GM12891 (cell line): Measurements from ENCODE around the gene RAX2.

ENCODE experiments used
- DNase-seq: peaks from one replicate; pipeline ENCODE4 v3.0.0; 2011; ENCODE audit warnings: low spot score; ENCODE audit not compliant: insufficient read length
- FAIRE-seq: peaks from 2 replicates; lab custom pipeline; 2011; peaks lifted over from hg19 to GRCh38; lab: Jason Lieb, UNC
- PAX5 ChIP-seq: IDR thresholded peaks from 2 replicates; pipeline ENCODE4 v1.6.1; 2011; ENCODE audit warnings: low read length, moderate library complexity, mild to moderate bottlenecking; ENCODE audit not compliant: insufficient read depth, severe bottlenecking
- POLR2A ChIP-seq: IDR thresholded peaks from 2 replicates; pipeline ENCODE4 v1.6.1; 2011; ENCODE audit warnings: low read depth, low read length, control low read depth
- POLR2AphosphoS5 ChIP-seq: IDR thresholded peaks from 2 replicates; pipeline ENCODE4 v1.6.1; 2011; ENCODE audit warnings: low read depth, low read length, control low read depth
- POU2F2 ChIP-seq: IDR thresholded peaks from 2 replicates; pipeline ENCODE4 v1.6.1; 2011; ENCODE audit warnings: low read depth, mild to moderate bottlenecking, control low read depth, low read length, moderate library complexity
- SPI1 ChIP-seq: IDR thresholded peaks from 2 replicates; pipeline ENCODE4 v1.6.1; 2011; ENCODE audit warnings: low read depth, low read length, control low read depth
- TAF1 ChIP-seq: IDR thresholded peaks from 2 replicates; pipeline ENCODE4 v1.6.1; 2011; ENCODE audit warnings: low read depth, low read length, control low read depth

Gene RAX2

DNA sequence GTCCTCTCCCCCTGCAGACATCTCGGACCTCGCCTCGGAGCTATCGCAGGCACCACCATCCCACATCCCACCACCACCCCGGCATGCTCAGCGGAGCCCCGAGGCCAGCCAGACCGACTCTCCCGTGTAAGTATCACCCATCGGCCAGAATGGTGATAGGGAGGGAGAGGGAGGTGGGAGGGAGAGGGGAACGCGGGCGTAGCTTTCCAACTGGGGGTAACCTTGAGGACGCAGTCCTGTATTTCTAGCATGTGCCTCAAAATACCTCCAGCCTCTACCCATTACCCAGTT, 37.8 kb downstream of the RAX2 start:
- TF ChIP-seq SPI1 (no peak), PAX5 (no peak), POLR2AphosphoS5 (no peak), POU2F2 (no peak), TAF1 (no peak), POLR2A (no peak)
- FAIRE-seq (no peak), DNase-seq (no peak)

DNA sequence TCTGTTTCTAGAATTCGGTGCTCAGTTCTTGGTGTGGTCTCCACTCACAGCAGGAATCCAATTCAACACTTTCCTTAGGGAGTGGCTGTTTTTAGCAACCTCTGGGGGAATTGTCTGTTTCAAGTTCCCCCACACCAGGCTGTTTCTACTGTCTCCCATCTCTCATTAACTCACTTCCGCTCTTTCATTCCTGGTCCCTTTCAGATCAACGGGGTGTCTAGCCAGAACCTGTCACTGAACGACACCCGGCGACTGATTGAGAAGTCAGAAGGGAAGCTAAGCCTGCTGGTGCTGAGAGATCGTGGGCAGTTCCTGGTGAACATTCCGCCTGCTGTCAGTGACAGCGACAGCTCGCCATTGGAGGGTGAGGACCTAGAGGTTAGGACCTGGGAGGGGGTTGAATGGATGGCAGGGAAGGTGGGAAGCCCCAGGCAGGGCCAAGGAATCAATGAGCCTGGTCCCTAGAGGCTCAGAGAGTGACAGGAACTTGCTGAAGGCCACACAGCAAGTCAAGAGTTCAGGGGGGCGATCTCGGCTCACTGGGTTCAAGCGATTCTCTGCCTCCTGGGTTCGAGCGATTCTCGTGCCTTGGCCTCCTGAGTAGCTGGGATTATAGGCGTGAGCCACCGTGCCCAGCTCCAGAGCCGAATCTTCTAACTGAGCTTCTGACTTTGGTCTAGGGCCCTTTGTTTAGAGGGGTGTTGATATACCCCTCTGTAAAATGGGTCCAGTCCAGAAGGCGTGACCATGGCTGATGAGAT, 38.3 kb downstream of the RAX2 start:
- FAIRE-seq: no peak
- no peak for TF ChIP-seq TAF1
- no peak for TF ChIP-seq POU2F2
- TF ChIP-seq POLR2AphosphoS5: no peak
- TF ChIP-seq PAX5: no peak
- DNase-seq: no peak

DNA sequence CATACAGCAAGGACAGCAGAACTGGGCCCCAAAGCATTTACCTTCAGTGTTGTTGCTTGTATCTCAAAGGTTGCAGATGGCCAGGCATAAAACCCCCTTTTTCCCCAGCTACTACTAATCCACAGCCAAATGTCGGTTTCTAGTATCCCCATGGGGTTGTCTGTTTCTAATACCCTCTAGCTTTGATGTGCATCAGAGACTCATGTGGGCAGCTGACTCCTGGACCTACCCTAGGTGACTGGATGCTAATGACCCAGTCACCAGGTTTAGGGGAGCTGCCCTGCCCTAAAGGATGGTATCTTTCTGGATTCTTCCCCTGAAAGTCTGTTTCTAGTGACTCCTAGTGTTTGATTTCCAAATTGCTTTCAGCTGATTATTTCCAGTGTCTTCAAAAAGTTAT, 39.9 kb downstream of the RAX2 start:
- no peak for TF ChIP-seq TAF1
- no peak for TF ChIP-seq PAX5
- no peak for TF ChIP-seq POLR2A
- no peak for TF ChIP-seq POLR2AphosphoS5
- TF ChIP-seq SPI1: no peak
- no peak for TF ChIP-seq POU2F2
- FAIRE-seq (no peak), DNase-seq (no peak)

DNA sequence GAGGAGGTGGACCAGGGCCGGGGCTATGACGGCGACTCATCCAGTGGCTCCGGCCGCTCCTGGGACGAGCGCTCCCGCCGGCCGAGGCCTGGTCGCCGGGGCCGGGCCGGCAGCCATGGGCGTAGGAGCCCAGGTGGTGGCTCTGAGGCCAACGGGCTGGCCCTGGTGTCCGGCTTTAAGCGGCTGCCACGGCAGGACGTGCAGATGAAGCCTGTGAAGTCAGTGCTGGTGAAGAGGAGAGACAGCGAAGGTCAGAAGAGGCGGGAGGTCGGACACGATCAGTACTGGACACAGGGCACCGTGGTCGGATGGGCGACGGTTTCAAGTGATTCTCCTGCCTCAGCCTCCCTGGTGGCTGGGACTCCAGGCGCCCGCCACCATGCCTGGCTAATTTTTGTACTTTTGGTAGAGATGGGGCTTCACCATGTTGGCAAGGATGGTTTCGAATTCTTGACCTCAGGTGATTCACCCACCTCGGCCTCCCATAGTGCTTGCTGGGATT, 41.5 kb downstream of the RAX2 start:
- DNase-seq: no peak
- no peak for TF ChIP-seq POU2F2
- TF ChIP-seq POLR2A: no peak
- TF ChIP-seq PAX5: no peak
- TF ChIP-seq SPI1: no peak
- no peak for TF ChIP-seq POLR2AphosphoS5
- TF ChIP-seq TAF1: no peak
- no peak for FAIRE-seq

DNA sequence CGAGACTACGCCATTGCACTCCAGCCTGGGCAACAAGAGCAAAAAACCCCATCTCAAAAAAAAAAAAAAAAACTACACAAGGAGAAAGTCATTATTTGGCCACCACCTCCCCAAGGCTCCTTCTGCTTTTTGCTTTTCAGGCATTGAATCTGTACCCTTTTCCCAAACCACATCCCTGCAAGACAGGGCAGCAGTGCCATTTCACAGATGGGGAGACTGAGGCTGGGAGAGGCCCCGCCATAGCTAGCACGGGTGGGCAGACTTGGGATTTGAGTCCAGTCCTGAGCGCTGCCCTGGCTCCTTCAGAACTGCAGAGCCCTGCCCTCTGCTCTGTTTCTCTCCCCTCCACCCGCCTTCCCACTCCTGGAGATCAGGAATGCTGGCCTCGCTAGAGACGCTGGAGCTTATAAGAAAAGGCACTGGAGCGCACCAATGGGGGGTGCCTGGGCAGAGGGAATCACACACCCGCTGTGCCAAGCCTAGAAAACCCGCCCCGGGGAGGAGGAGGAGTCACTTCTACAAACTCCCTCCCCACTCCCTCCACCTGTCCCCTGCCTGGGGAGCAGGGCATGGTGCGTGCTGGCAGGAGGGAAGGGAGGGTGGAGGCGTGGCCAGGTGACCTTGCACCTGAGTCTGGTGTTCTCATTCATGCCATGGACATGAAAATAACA, 46.3 kb downstream of the RAX2 start:
- DNase-seq (no peak), FAIRE-seq (no peak)
- TF ChIP-seq POU2F2: no peak
- no peak for TF ChIP-seq PAX5
- TF ChIP-seq POLR2AphosphoS5: no peak
- no peak for TF ChIP-seq TAF1
- no peak for TF ChIP-seq SPI1
- no peak for TF ChIP-seq POLR2A

DNA sequence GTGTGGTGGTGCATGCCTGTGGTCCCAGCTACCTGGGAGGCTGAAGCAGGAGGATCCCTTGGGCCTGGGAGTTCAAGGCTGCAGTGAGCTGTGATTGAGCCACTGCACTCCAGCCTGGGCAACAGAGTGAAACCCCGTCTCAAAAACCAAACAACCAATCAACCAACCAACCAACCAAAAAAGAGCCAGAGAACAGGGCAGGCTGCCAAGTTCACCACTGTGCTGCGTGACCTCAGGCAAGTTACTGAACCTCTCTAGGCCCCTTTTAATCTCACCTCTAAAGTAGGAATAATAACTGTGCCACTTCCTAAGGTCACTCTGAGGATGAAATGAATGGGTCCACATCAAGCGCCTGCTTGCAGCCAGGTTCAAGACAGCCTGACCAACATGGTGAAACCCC, 46.9 kb downstream of the RAX2 start:
- no peak for DNase-seq
- no peak for TF ChIP-seq POU2F2
- no peak for TF ChIP-seq PAX5
- TF ChIP-seq TAF1: no peak
- TF ChIP-seq SPI1: no peak
- TF ChIP-seq POLR2A: no peak
- no peak for TF ChIP-seq POLR2AphosphoS5
- no peak for FAIRE-seq

DNA sequence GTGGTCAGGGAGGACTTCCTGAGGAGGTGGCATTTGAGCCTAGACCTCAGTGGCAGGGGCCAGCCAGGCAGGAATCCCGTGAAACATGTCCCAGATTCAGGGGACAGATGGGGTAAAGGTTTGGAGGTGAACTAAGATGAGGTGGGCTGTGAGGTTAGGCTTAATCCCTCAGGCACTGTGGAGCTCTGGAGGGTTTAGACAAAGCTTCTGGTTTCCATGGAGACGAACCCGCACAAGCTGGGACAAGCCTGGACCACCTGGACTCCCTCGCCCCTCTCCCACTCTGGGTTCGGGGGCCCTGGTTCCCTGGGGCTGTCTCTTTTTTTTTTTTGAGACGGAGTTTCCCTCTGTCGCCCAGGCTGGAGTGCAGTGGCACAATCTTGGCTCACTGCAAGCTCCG, 48.1 kb downstream of the RAX2 start:
- FAIRE-seq (no peak), DNase-seq (no peak)
- no peak for TF ChIP-seq TAF1
- TF ChIP-seq SPI1: no peak
- TF ChIP-seq POU2F2: no peak
- no peak for TF ChIP-seq POLR2A
- TF ChIP-seq PAX5: no peak
- no peak for TF ChIP-seq POLR2AphosphoS5

DNA sequence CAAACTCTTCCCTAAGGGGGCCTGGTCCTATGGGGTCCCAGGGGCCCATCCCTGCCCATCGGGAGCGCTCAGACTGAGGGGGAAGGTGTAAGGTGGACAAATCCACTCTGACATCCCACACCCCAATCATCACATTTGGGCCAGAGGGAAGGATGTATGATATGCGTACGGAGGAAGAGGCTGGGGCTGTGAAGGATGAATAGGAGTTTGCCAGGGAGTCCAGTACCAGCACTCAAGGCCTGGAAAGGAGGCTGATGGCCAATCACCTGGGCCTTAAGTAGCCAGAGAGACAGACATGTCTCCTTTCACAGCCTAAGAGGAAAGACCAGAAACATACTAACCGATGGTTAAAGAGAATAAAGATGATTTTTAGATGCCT, 48.9 kb downstream of the RAX2 start:
- TF ChIP-seq TAF1 (no peak), POLR2A (no peak), POLR2AphosphoS5 (no peak), POU2F2 (no peak), PAX5 (no peak)
- FAIRE-seq: no peak
- DNase-seq: no peak

DNA sequence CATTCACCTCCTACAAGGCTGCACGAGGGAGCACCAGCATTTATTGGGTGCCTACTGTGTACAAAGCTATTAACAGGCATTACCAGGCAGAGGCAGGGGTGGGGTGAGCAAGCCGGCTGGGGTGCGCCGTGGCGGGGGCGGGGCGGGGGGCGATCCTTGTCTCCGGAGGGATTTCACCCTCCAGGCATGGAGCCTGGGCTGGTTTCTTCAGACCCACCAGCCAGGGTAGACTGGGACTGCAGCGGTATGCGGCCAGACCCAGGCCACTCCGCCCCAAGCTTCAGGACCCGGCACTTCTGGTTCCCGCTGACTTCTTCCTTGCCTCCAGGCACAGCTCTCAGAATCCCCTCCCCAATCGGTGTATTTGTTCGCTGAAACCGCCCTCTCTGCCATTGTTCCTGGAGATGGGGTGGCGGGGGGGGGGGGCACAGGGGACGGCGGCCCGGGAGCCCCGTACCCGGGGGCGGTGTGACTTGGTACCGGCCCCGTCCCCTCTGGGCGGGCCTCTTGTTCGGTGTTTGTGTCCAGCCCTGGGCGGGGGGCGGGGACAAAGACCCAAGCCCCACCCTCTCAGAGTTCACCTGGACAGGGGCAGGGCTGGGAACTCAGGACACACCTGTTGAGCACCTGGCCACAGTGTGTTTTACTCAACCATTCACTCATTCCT, 49.5 kb downstream of the RAX2 start:
- FAIRE-seq: no peak
- TF ChIP-seq POU2F2 (no peak), POLR2A (no peak), POLR2AphosphoS5 (no peak), TAF1 (no peak), PAX5 (no peak), SPI1 (no peak)
- no peak for DNase-seq
